NOMO-1 (cell line): ENCODE measurements around the gene YY1.
"Not testable (repeated sequence)": the region's sequence is repeated elsewhere in the genome, so short reads cannot be mapped to it uniquely, and the experiment has no call there.

Source experiments
- DNase-seq, 2 experiments: peaks; one replicate each; lab custom pipeline; 2025; ENCODE audit not compliant: unreplicated experiment in 2 of 2; lab: John Stamatoyannopoulos, UW

Gene YY1

DNA sequence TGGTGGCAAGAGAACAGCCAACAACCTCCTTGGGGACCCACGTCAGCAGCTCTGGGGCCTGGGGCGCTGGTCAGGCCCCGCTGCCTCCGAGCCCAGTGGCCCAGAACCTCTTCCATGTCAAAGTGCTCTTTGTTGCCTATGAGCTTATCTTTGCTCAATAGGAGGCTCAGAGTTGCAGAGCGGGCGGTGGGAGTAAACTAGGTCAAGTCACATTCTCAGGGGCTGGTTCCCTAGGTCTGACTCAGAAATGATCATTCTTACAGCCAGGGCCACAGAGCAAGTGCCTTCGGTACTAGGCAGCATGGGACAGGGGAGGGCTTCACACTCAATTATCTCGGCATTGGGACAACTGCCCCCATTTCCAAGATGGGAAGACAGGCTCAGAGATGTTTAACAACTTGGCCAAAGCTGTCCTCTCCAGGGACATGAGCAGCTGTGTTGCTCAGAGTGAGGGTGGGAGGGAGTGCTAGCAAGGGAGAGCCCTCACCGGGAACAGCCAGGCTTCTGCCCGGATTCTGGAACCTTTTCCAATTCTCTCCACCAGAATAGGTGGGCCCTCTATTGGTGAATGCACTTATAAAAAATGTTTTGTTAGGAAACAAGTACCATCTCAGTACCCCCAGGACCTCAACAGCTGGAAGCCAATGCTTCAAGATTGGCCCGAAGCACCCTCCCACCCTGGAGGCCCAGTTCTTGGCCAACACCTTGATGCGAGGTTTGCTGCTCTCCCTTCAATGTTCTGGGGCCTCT lies 55.4 kb downstream of the YY1 start:
- no peak for DNase-seq

DNA sequence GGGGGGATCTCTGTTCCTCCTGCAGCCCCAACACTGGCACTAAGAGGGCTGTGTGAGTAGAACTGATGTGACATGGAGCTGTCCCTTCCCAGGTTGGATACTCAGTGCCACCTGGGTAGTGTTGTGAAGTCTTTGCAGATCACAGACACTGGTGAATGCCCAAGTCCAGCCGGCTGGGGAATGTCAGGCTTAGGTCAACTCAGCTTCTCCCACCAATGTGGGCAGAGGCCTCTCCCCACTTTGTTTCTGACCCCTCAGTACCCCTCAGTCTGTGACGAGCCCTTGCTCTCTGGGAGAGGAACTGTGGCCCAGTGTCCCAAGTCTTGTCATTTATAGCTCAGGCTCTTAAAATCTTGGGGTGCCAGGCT lies 56.0 kb downstream of the YY1 start:
- no peak for DNase-seq

DNA sequence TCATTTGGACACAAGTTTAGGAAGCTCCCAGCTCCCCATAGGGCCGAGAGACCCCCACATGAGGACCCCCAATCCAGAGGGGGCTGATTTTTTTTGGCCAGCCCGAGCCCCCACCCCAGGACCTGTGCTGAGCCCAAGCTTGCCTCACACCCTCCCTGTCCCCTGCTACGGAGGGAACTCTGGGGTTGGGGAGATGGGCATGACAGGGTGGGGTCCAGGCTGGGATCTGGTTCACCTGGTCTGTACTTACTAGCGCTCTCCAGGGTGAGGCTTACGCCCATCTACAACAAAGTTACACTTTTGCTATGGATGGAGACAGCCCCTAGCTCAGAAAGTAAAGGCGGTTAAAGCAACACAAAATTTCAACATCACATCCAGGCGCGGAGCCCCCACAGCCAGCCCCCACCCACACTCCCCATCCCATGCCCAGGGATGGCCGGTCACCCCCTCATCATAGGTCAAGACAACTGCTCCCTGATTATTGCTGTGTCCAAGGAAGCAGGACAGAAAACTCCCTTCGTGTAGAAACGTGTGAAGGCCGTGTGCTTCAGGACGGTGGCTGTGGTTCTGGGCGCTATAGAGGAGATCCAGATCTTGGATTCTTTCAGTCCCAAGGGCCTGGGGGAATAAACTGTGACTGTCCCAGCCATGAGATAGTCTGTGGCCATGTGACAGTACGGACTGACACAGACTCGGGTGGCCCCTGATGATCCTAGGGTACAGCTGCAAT lies 56.6 kb downstream of the YY1 start:
- DNase-seq = no peak

DNA sequence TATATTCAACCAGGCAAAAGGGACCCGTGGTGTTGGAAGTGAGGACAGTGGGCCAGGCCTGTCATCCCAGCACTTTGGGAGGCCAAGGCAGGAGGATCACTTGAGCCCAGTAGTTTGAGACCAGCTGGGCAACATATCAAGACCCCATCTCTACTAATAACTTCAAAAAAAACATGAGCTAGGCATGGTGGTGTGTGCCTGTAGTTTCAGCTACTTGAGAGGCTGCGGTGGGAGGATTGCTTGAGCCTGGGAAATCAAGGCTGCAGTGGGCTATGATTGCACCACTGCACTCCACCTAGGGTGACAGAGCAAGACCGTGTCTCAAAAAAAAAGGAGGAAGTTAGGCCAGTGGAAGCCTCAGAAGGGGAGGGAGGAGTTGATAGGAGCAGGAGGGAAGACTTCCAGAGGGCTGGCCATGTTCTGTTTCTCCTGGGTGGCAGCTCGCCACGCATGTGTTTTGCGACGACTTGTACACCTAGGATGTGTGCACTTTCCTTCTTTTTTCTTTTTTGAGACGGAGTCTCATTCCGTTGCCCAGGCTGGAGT lies 57.2 kb downstream of the YY1 start:
- peak; percentile 70 to 82 for DNase-seq

DNA sequence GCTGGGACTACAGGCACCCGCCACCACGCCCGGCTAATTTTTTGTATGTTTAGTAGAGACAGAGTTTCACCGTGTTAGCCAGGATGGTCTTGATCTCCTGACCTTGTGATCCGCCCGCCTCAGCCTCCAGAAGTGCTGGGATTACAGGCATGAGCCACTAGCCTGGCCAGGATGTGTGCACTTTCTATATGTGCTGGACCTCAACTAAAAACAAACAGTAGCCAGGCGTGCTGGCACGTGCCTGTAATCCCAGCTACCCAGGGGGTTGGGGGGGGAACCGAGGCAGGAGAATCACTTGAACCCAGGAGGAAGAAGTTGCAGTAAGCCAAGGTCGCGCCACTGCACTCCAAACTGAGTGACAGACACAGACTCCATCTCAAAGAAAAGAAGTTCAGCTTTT lies 57.8 kb downstream of the YY1 start:
- DNase-seq = not testable (repeated sequence)

DNA sequence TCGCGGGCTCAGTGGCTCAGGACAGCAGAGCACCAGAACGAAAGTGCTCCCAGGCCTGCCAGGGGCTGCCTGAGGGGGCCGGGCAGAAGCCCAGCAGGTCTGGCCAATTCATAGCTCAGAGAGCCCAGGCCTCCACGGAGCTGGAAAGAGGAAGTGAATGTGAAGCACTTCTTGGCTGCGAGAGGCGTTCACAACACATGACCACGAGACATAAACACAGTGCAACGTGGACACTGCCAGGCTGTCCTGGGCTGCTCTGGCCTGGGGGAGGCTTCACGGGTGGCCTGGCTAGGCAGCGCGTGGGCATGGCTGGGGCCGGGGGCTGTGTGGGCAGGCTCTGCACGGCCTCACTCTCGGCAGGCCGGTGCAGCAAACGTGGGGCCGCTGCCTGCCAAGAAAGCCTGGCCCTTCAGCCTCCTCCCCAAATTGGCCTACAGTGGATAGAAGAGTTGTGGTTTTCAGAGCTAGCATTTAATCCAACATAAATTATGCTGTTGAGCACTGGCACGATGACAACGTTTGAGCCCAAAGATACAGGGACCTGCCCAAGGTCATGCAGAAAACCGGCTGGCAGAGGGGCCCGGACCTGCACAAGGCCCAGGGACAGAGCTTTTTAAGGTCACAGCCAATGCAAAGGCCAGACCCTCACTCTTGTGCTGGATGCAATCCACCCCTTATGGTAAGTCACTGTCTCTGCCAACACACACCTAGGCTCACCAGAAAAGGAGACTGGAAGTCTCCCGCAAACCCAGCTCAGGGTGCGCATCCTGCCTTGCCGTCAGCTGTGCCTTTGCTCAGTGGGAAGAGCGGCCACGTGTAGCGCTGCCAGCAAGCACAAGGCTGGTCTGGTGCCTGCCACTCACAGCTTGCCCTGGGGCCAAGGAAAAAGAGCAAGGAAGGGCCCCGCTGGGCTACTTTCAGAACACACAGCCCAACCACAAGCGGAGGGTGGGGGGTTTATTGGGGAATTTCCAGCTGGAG lies 58.7 kb downstream of the YY1 start:
- peak; percentile 84 to 89 for DNase-seq

DNA sequence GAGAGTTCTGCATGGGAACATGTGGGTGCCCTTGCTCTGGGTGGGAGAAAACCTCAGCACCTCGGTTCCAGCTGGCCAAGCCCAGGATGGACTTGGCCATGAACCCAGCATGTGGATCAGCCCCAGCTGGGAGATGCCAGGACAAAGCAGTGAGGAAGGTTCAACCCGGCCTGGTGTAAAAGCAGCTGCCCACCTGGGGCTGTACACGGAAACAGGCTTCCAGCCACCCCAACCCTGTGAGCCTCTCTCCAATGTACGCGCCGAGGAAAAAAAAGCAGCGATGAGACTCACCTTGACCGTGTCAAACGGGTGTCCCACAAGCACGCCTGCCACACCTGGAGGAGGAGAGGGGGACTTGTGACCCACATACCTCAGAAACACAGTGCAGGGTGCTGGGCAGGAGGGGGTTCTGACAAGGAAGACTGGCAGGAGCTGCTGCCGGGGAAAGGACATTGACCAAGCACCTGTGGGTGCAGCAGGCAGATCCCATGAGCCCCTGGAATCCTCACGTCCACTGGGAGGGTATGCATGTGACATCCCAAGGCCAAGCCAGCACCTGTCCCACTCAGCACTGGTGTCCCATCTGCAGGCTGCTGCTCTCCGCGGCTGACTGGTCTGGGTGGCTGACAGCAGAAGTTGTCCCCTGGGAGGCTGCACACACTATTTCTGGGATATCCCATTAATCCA lies 59.8 kb downstream of the YY1 start:
- DNase-seq = no peak

DNA sequence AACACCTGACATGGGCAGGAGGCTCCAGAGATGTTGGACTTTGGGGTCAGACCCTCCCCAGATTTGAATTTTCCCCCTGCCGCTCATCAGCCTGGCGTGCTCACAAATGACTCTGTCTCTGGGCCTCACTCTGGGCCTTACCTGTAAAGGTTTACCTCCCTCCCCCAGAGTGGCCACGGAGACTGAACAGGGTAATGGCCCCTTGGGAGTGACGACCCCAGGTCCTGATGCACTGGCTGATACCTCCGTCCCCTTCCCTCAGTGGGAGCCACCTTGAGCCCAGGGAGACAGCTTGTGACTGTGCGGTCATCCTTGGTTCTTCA lies 60.3 kb downstream of the YY1 start:
- no peak for DNase-seq

DNA sequence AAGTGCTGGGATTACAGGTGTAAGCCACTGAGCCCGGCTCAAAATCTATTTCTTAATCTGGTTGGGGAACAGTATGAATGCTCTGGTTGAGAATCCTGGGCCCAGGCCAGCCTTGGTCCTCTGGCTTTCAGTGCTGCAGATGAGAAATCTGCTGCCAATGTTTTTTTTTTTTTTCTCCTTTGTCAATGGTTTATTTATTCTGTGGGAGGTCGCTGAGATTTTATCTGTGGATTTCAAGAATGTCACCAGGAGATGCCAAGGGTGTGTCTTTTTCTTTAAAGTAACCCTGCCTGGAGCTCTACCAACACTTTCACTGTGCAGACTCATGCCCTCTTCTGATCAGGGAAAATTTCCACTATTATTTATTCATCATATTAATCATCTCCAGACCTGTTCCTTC lies 63.7 kb downstream of the YY1 start:
- no peak for DNase-seq

DNA sequence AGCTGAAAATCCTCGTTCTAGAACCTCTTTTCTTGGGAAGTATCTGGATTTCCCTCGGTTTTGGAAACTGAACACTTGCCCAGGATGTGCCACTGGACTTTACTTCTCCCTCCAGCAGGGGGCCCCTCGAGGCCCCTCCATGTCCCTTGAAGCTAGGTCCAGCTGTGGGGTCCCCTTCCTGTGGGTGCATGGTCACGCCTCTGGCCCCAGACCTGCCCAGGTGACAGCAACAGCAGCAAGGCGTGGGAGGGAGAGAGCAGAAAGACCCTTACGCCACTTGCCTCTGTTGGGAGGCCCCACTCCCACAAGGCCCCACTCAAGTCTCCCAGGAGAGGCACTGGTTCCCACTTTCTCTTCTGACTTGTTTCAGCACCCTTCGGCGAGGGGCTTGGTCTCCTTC lies 64.2 kb downstream of the YY1 start:
- no peak for DNase-seq

DNA sequence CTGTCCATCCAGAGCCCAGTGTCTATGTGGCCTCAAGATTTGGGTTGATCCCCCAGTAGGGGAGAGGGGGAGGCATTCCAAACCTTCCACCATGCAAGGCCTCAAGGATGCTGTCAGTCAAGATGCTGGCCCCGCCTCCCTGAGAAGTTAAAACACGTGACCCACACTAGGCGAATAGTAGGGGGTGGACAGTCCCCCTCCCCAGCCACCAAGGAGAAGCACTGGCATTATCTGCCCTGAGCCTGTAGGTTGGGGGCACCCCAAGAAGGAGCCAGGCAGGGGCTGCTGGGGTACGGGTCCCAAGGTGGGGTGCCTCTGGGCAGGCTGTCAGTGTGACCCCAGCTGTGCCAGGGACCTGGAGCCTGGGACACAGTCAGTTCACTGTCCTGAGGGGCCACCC lies 65.0 kb downstream of the YY1 start:
- DNase-seq = no peak

DNA sequence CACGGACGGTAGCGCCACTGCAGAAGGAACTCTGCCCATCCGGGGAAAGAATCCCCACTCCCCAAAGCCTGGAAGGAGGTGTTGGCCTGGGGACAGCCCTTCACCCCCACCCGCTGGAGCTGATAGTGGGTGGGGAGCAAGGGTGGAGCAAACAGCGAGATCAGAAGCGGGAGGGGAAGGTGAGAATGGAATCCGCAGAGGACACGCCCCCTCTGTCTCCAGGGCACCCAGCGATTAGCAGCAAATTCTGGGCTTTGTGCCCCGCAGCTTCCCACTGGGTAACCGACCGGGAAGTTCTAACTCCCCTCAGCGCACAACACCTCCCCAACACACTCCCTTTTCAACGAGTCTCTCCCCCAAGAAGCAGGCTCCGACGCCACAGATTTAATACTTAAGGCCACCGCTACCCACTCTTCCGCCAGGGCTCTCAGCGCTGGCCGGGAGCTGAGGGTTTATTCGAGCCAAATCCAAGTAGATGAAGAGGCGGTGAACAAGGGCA lies 65.9 kb downstream of the YY1 start:
- DNase-seq = no peak

DNA sequence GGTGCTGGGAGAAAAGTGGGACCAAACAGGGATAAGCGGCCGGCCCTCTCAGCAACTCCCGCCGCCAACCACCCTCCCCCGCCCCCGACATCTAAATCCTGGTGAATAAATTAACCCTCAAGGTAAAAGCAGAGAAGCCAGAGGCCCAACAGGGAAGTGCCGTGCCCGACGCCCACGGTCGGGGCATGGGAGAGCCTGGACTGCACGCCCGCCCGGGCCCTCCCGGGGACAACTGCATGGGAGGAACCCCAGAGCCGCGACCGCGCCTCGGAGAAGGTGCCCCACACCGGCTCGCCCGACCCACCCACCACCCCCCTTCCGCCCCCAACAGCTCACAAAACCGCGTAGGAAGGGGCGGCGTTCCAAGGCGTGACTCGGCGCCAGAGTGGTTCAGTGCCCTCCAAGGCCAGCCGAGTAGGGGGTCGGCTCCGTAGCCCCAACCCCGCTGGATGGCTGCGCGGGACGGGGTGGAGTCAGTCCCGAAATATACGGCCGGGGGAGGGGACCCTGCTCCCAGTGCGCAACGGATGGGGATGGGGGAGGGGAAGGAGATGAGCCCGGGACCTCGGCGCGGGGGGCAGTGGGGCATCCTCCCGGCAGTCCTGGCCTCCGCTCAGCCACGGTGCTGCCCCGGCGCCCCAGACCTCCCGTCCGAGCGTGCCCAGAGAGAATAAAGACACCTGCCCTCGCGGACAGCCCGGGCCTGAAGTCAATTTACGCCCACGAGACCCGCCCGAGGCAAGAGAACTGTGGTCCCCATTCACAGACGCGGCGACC lies 66.6 kb downstream of the YY1 start:
- no peak for DNase-seq

DNA sequence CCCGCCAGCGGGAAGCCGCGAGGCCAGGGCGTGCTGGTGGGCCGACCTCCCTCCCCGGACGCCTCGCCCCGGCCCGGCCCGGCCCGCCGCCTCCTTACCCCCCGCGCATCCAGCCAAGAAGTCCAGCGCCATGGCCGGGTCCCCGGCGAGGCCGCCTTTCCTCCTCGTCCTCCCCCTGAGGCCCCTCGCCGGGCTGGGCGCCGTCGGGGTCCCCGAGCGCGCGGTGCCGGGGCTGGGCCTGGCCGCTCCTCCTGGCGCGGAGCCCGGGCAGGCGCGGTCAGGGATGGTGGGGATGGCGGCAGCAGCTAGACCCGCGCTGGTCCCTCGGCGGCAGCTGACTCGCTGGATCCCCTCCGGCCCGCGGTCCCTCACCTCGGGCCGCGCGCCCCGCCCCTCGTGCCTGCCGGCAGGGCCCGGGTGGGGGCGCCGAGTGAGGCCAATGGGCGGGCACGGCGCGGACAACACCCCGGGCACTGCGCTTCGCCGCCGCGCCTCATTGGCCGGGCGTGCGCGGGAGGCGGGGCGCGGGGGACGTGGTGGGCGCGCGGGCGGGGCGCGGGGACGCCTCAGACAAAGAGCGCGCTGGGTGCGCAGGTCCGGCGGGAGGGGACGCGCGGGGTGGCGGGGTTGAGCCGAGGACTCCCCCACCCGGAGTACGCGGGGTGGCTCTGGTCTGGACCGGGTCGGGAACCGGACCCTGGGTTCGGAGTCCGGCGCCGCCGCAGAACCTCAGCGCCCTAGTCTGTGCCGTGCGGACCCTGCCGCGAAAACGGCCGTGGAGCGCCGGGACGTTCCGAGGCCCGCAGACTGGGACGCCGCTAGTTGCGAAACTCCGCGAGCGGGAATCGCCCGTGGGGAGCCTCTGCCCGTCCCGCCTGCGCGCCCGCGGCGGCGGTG lies 67.4 kb downstream of the YY1 start, which contains the start of gene SLC25A29:
SLC25A29 (minus strand) TSS at position 344 of the 897 bp plus-strand sequence; CDS start at position 132, 212 bp downstream.
- DNase-seq = peak; percentile 87 to 95

DNA sequence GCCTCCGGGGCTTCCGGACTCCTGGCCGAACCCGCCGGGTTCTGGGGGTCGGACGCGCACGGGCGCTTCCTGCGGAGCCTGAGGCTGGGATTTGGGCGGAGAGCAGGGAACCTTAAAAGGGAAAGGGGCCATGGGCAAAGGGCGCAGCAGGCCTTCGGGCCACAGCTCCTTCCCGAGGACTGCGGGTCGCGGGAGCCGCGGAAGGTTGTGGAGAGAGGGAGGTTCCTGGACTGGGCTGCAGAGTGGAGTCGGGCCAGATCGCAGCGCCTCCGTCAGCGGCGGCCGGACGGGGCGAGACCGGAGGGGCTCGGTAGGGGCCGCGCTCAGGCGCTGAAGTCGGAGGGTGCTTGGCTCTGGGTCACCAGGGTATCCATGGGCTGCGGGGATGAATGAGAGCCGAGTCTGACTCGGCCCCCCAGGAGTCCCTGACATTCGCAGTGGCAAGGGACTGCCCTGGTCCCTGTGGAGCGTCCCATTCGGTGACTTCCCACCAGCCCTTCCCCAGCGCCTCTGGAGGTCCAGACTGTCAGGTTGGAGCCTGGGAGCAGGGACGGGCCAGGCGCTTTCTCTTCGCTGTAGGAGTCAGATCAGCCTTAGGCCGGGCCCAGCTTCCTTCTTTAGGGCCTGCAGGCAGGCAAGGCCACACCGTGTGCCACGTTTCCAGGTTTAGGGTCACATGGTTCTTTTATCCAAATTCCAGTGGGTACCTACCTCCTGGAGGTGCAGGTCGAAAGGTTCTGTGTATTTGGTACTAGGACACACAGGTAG lies 68.2 kb downstream of the YY1 start:
- peak; percentile 42 to 63 for DNase-seq

DNA sequence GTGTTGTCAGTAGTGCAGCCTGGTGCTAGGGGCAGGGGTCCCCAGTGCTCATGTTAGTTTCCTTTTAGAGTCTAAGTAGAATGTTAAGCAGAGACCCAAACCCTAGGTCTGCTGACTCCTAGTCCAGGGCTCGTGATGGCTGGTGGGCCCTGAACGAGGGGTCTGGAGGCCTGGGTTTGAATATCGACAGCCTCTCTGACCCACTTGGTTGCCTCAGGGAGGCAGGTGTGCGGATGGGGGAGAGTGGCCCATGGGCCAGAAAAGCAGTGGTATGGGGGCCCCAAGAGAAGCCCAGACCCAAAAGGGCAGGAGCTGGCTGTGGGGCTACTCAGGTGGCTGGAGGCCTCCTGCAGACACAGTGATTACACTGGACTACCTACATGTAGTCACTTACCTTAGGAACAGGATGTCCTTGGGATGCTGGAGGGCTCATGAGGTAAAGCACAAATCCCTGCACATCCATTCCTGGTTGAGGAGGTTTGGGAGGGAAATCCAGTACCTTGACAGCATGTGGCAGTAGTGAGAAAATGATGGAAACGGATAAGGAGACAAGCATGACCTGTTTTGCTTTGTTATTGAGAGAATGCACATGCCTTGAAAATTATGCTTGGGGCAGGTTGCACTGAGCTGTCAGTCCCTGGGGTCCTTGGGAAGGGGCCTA lies 69.0 kb downstream of the YY1 start:
- no peak for DNase-seq

DNA sequence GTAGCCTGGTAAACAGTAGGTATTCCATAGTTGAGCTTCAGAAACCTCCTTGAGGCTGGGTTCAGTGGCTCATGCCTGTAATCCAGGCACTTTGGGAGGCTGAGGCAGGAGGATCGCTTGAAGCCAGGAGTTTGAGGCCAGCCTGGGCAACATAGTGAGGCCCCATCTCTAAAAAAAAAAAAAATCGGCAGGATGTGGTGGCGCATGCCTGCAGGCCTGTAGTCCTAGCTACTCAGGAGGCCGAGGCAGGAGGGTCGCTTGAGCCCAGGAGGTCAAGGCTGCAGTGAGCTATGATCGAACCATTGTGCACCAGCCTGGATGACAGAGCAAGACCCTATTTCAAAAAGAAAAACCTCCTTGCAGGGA lies 69.5 kb downstream of the YY1 start:
- not testable (repeated sequence) for DNase-seq
